ENCODE measurements around the gene OXNAD1.

- TF ChIP-seq CTCF (IDR thresholded peaks at IDR 0.05): no peak
- TF ChIP-seq POLR2A (IDR thresholded peaks at IDR 0.05): no peak
- TF ChIP-seq POLR2AphosphoS5 (IDR thresholded peaks at IDR 0.05): no peak
Observed at GRCh38 chr3:16251316-16252085, 13.5 kb upstream of the OXNAD1 start.
